Measurements from ENCODE around the gene GRIK5. TPM values are rescaled to one million over a fixed set of nuclear protein-coding genes. Genes with fewer than 3 reads are reported as not detected.
A peak's percentile ranks its signal among the peaks of the same experiment; 100 is the strongest.

The GRIK5 gene
- total RNA-seq (2014; rRNA removed; shearing (Covaris generic)) (0.73 and 0.77 TPM in 2 replicates), total RNA-seq (2022) (1.1 and 1.3 TPM in 2 replicates), Bru-seq, nascent RNA (percentile 17 among the genes with signal in this experiment), BruChase-seq, experiment 1, labeled RNA remaining after a 6-hour chase (percentile 23 among the genes with signal in this experiment), BruChase-seq, experiment 2, labeled RNA remaining after a 2-hour chase (percentile 20 among the genes with signal in this experiment)
- long read RNA-seq, partial matches to known transcripts = 0 of 2 reads
- long read RNA-seq, other reads (novel, unspliced or antisense) = 2 of 2 reads

- Histone ChIP-seq H2AFZ (ENCODE audit: low read length) (no peak within 1 kb of the TSS), H3K27ac (ENCODE audit: low read depth, low read length, poor library complexity, severe bottlenecking) (no peak within 1 kb of the TSS), H3K36me3 (ENCODE audit: insufficient read depth, low read length) (no peaks in the 10 kb centered on the region), H3K4me3 (ENCODE audit: low read depth, low read length, poor library complexity, severe bottlenecking) (no peak within 1 kb of the TSS), H3K79me2 (ENCODE audit: insufficient read depth, low read depth, low read length) (no peaks in the 10 kb centered on the region), H3K4me1 (ENCODE audit: insufficient read depth, low read length, poor library complexity, severe bottlenecking) (peaks cover 5% of the 10 kb centered on the region), H4K20me1 (ENCODE audit: insufficient read depth, low read length) (no peaks in the 10 kb centered on the region), H3K4me2 (ENCODE audit: low read length) (no peak within 1 kb of the TSS), H3K9me2 (ENCODE audit: insufficient read depth, low read length) (no peaks in the 10 kb centered on the region), H3K9me3 (ENCODE audit: low read length) (no peaks in the 10 kb centered on the region)
- ChIA-PET POLR2A (interaction anchor here (0.6 kb wide), 1 partner anchor 170 kb away, joined by 3 read pairs; no protein-coding TSS in a partner anchor), CTCF (ENCODE audit: unreplicated experiment) (no interaction called here)
- no peak for TF ChIP-seq CTCF (conservative IDR thresholded peaks at IDR 0.05; ENCODE audit: low read length)
- TF ChIP-seq EZH2phosphoT487 (IDR thresholded peaks at IDR 0.05; ENCODE audit: borderline replicate concordance, low read depth, low read length) = no peak
- DNase-seq (ENCODE audit: low spot score) = no peak
- no TSS peak for BruUV-seq (replicated peaks)
- intact Hi-C loops (cut with micrococcal nuclease; ENCODE audit: unreplicated experiment) = no loop called here
These were observed at the start of gene GRIK5 for GRCh38 chr19:42069619-42070351. GRIK5 (minus strand) TSS chr19:42070206; CDS start chr19:42065770, 4,436 bp downstream.

- Histone ChIP-seq H4K20me1 (ENCODE audit: insufficient read depth, low read length) (no peaks in the 10 kb centered on the region), H3K4me3 (ENCODE audit: low read depth, low read length, poor library complexity, severe bottlenecking) (no peak overlapping the region), H3K9me3 (ENCODE audit: low read length) (no peaks in the 10 kb centered on the region), H3K27ac (ENCODE audit: low read depth, low read length, poor library complexity, severe bottlenecking) (peak overlapping the region; percentile 97), H3K4me1 (ENCODE audit: insufficient read depth, low read length, poor library complexity, severe bottlenecking) (peaks cover 91% of the 10 kb centered on the region), H3K4me2 (ENCODE audit: low read length) (no peak overlapping the region), H3K79me2 (ENCODE audit: insufficient read depth, low read depth, low read length) (peaks cover 9% of the 10 kb centered on the region; the same call in 1 of the 2 replicates), H3K36me3 (ENCODE audit: insufficient read depth, low read length) (peaks cover 82% of the 10 kb centered on the region), H2AFZ (ENCODE audit: low read length) (no peak overlapping the region), H3K9me2 (ENCODE audit: insufficient read depth, low read length) (no peaks in the 10 kb centered on the region)
- POLR2A ChIA-PET = interaction anchor here (1.0 kb wide), 1 partner anchor 8 kb away, joined by 3 read pairs; no protein-coding TSS in a partner anchor
- intact Hi-C loops (cut with micrococcal nuclease; ENCODE audit: unreplicated experiment) = no loop called here
- DNase-seq (ENCODE audit: low spot score) = no peak
- no TSS peak for BruUV-seq (replicated peaks)
- TF ChIP-seq CTCF (conservative IDR thresholded peaks at IDR 0.05; ENCODE audit: low read length) = no peak
- no peak for TF ChIP-seq EZH2phosphoT487 (IDR thresholded peaks at IDR 0.05; ENCODE audit: borderline replicate concordance, low read depth, low read length)
- CTCF ChIA-PET (ENCODE audit: unreplicated experiment) = no interaction called here
These were observed 47.1 kb upstream of the GRIK5 start for GRCh38 chr19:42117076-42117475.

Measured in OCI-LY7 (cell line).